HepG2 (cell line): ENCODE measurements around the gene LRRC73. TPM values are rescaled to one million over a fixed set of nuclear protein-coding genes. Genes with fewer than 3 reads are reported as not detected.

Experiments
- ARNTL ChIP-seq: sonication (generic); formaldehyde crosslinking; IDR thresholded peaks from 2 replicates; pipeline ENCODE4 v1.4.0; 2020; ENCODE audit warnings: mild to moderate bottlenecking, missing genetic modification reagents
- CAMTA2 ChIP-seq: sonication (generic); formaldehyde crosslinking; IDR thresholded peaks from 2 replicates; pipeline ENCODE4 v1.4.0; 2020; ENCODE audit warnings: mild to moderate bottlenecking, missing genetic modification reagents, borderline replicate concordance
- MTA1 ChIP-seq: sonication (generic); formaldehyde crosslinking; IDR thresholded peaks from 2 replicates; pipeline ENCODE4 v1.4.0; 2020; ENCODE audit warnings: missing genetic modification reagents, mild to moderate bottlenecking, borderline replicate concordance
- PCBP1 ChIP-seq: fragments of 200-400 bp; formaldehyde crosslinking; IDR thresholded peaks from 2 replicates; pipeline ENCODE4 v1.6.1; 2017; ENCODE audit warnings: mild to moderate bottlenecking, low read depth, low read length, borderline replicate concordance
- PTBP1 ChIP-seq: fragments of 200-400 bp; formaldehyde crosslinking; IDR thresholded peaks from 2 replicates; pipeline ENCODE4 v1.6.1; 2018; ENCODE audit warnings: low read length, low read depth; ENCODE audit not compliant: poor library complexity, severe bottlenecking
- SMARCE1 ChIP-seq: fragments of 450-650 bp; IDR thresholded peaks from 2 replicates; pipeline ENCODE4 v1.6.1; 2017; ENCODE audit warnings: borderline replicate concordance
- TBP ChIP-seq: sonication (generic); formaldehyde crosslinking; IDR thresholded peaks from 2 replicates; pipeline ENCODE4 v1.5.0; 2020; ENCODE audit warnings: missing genetic modification reagents
- UBTF ChIP-seq: sonication (generic); formaldehyde crosslinking; IDR thresholded peaks from 2 replicates; pipeline ENCODE4 v1.4.0; 2020; ENCODE audit warnings: mild to moderate bottlenecking, missing genetic modification reagents
- ZNF546 ChIP-seq: sonication (generic); formaldehyde crosslinking; conservative IDR thresholded peaks from 2 replicates; pipeline ENCODE4 v1.8.1; 2023; ENCODE audit warnings: mild to moderate bottlenecking, missing genetic modification reagents
- ZNF552 ChIP-seq: sonication (generic); formaldehyde crosslinking; IDR thresholded peaks from 2 replicates; pipeline ENCODE4 v1.9.0; 2022; ENCODE audit warnings: missing genetic modification reagents, mild to moderate bottlenecking, borderline replicate concordance
- ZNF713 ChIP-seq: sonication (generic); formaldehyde crosslinking; IDR thresholded peaks from 2 replicates; pipeline ENCODE4 v1.4.0; 2020; ENCODE audit warnings: mild to moderate bottlenecking, missing genetic modification reagents
- ZNF720 ChIP-seq: sonication (generic); formaldehyde crosslinking; IDR thresholded peaks from 2 replicates; pipeline ENCODE4 v1.4.0; 2020; ENCODE audit warnings: missing genetic modification reagents
- ZSCAN29 ChIP-seq: sonication (generic); formaldehyde crosslinking; conservative IDR thresholded peaks from 2 replicates; pipeline ENCODE4 v1.4.0; 2020; ENCODE audit warnings: mild to moderate bottlenecking, missing genetic modification reagents
- ZXDC ChIP-seq: sonication (generic); formaldehyde crosslinking; IDR thresholded peaks from 2 replicates; pipeline ENCODE4 v1.5.0; 2020; ENCODE audit warnings: mild to moderate bottlenecking, missing genetic modification reagents
- polyA plus RNA-seq, 8 experiments: library from polyadenylated mRNA; depleted of rRNA in 3 of 8; stranded (reverse) in 7 of 8; unstranded in 1 of 8; fragments of >200 nt; fragmentation: Illumina TruSeq in 4 of 8; extraction: Trizol in 4 of 8; gene quantifications; 2 replicates each; pipeline versions ENCODE4 v1.2.1 to v1.2.3, GENCODE V29; 2011 to 2016; ENCODE audit warnings: low read depth in 4 of 8, missing spikeins in 1 of 8, mixed read lengths in 1 of 8; ENCODE audit not compliant: insufficient read depth in 1 of 8
- total RNA-seq, 5 experiments: library from RNA; depleted of rRNA; stranded (reverse); fragments of >200 nt; fragmentation: Illumina TruSeq; extraction: Trizol; gene quantifications; 2 replicates each; pipeline ENCODE4 v1.2.3, GENCODE V29; 2016; ENCODE audit warnings: low read depth in 1 of 5
- TF ChIP-seq, protein P1 (sequence below): sonication (generic); formaldehyde crosslinking; IDR thresholded peaks from 2 replicates; pipeline ENCODE4 v1.8.0; 2023; ENCODE audit warnings: mild to moderate bottlenecking, missing genetic modification reagents
- TF ChIP-seq, protein P2 (sequence below): sonication (generic); formaldehyde crosslinking; IDR thresholded peaks from 2 replicates; pipeline ENCODE4 v1.4.0; 2020; ENCODE audit warnings: missing genetic modification reagents

LRRC73 gene
- total and polyA plus RNA-seq, 2 of the 13 experiments (the other 11 are each of a cell fraction or from before 2014, with no cell fraction given): 0.11 to 0.12 TPM

DNA sequence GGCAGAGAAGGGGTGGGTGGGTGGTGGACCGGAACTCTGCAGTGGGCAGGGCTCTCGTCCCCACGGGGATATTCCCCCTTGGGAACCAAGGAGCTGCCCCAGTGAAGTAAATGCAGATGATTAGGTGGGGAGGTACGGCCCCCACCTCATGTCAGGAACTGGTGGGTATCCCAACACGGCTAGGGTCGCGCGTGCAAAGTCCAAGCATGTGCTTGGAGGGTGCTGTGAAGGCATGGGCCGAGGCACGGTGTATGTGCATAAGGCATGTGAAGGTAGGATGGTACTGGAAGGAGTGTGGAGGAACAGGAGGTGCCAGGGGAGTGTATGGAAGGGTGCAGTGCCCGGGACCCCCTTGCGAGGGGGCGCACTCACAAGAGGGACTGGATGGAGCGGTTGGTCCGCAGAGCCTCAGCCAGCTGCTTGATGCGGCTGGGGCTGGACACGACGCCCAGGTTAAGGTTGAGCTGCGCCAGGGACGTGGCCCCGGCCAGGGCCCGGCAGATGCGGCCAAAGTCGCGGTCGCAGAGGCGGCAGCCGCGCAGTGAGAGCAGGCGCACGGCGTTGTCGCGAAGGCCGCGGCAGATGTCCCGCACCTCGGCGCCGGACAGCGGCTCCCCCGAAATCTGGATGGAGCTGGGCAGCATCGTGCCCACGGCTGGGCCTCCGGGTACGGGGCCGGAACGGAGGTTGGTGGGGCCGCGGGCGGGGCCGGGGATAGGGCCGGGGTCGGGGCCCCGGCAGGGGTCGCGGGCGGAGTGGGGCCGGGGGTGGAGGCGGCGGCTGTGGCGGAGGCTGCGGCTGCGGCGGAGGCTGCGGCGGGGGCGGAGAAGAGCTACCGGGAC is 783 bp downstream of the LRRC73 start (continued):
- TF ChIP-seq, protein P1, sequence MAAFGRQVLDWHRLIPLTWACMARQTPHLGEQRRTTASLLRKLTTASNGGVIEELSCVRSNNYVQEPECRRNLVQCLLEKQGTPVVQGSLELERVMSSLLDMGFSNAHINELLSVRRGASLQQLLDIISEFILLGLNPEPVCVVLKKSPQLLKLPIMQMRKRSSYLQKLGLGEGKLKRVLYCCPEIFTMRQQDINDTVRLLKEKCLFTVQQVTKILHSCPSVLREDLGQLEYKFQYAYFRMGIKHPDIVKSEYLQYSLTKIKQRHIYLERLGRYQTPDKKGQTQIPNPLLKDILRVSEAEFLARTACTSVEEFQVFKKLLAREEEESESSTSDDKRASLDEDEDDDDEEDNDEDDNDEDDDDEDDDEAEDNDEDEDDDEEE: no peak
- no peak for TF ChIP-seq PTBP1
- TF ChIP-seq UBTF: peak; percentile 51; the same call in 1 of the 2 replicates
- TF ChIP-seq PCBP1: no peak
- TF ChIP-seq TBP (CRISPR knock-in tag): no peak
- TF ChIP-seq, protein P2, sequence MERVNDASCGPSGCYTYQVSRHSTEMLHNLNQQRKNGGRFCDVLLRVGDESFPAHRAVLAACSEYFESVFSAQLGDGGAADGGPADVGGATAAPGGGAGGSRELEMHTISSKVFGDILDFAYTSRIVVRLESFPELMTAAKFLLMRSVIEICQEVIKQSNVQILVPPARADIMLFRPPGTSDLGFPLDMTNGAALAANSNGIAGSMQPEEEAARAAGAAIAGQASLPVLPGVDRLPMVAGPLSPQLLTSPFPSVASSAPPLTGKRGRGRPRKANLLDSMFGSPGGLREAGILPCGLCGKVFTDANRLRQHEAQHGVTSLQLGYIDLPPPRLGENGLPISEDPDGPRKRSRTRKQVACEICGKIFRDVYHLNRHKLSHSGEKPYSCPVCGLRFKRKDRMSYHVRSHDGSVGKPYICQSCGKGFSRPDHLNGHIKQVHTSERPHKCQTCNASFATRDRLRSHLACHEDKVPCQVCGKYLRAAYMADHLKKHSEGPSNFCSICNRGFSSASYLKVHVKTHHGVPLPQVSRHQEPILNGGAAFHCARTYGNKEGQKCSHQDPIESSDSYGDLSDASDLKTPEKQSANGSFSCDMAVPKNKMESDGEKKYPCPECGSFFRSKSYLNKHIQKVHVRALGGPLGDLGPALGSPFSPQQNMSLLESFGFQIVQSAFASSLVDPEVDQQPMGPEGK (CRISPR knock-in tag): peak; percentile 63
- TF ChIP-seq ZXDC (CRISPR knock-in tag): no peak; the same call in 1 of the 2 replicates
- no peak for TF ChIP-seq ZSCAN29 (CRISPR knock-in tag)
- peak; percentile 50; the same call in 1 of the 2 replicates for TF ChIP-seq CAMTA2 (CRISPR knock-in tag)
- no peak for TF ChIP-seq ZNF720
- TF ChIP-seq SMARCE1: no peak
- TF ChIP-seq MTA1 (CRISPR knock-in tag): peak; percentile 61; the same call in 1 of the 2 replicates
- no peak for TF ChIP-seq ZNF713
- TF ChIP-seq ZNF552 (CRISPR knock-in tag): peak; percentile 65
- TF ChIP-seq ARNTL (CRISPR knock-in tag): no peak
- no peak; the same call in 1 of the 2 replicates for TF ChIP-seq ZNF546 (CRISPR knock-in tag)
